LHCN-M2 (cell line): ENCODE data around the gene NXNL1. TPM values are rescaled to one million over a fixed set of nuclear protein-coding genes. Genes with fewer than 3 reads are reported as not detected.

Experiments
- DNase-seq: peaks from one replicate; pipeline ENCODE4 v3.0.0-alpha.2; 2012; ENCODE audit warnings: low read depth
- total RNA-seq: library from RNA; depleted of rRNA; stranded (reverse); fragments of >200 nt; gene quantifications from 2 replicates; pipeline ENCODE4 v1.2.3, GENCODE V29; 2014

NXNL1 gene
- total RNA-seq, 1 experiment from 2014 or later: not detected

- DNase-seq: no peak
Measured at GRCh38 chr19:17456127-17456526, 4.6 kb downstream of the NXNL1 start.

- no peak for DNase-seq
Measured at GRCh38 chr19:17455308-17456123, 5.2 kb downstream of the NXNL1 start.

GRCh38 chr19:17454576-17455071 lies 6.1 kb downstream of the NXNL1 start:
- no peak for DNase-seq

GRCh38 chr19:17451820-17452219 lies 8.9 kb downstream of the NXNL1 start:
- no peak for DNase-seq

- DNase-seq: peak; percentile 22
Measured at GRCh38 chr19:17450264-17451075, 10.3 kb downstream of the NXNL1 start.

- peak; percentile 13 for DNase-seq
Measured at GRCh38 chr19:17448131-17448967, 12.4 kb downstream of the NXNL1 start, which contains the start of gene TMEM221. TSS of gene TMEM221 (minus strand) at chr19:17448668. CDS start at chr19:17448462, 206 bp downstream.

GRCh38 chr19:17447704-17448130 lies 13.0 kb downstream of the NXNL1 start:
- no peak for DNase-seq

GRCh38 chr19:17445526-17446165 lies 15.1 kb downstream of the NXNL1 start:
- no peak for DNase-seq

- DNase-seq: peak; percentile 34
Measured at GRCh38 chr19:17441241-17442021, 19.3 kb downstream of the NXNL1 start.

GRCh38 chr19:17436874-17437267 lies 23.9 kb downstream of the NXNL1 start:
- no peak for DNase-seq

- no peak for DNase-seq
Measured at GRCh38 chr19:17436094-17436873, 24.4 kb downstream of the NXNL1 start.

- no peak for DNase-seq
Measured at GRCh38 chr19:17435218-17435617, 25.5 kb downstream of the NXNL1 start.

- DNase-seq: no peak
Measured at GRCh38 chr19:17431417-17431816, 29.3 kb downstream of the NXNL1 start.

- no peak for DNase-seq
Measured at GRCh38 chr19:17429641-17430113, 31.0 kb downstream of the NXNL1 start.

GRCh38 chr19:17424743-17425365 lies 35.9 kb downstream of the NXNL1 start:
- DNase-seq: no peak

- no peak for DNase-seq
Measured at GRCh38 chr19:17423429-17424208, 37.1 kb downstream of the NXNL1 start.

GRCh38 chr19:17421942-17422341 lies 38.8 kb downstream of the NXNL1 start:
- no peak for DNase-seq

GRCh38 chr19:17420475-17420924 lies 40.2 kb downstream of the NXNL1 start:
- DNase-seq: no peak
